PFSK-1 (cell line): ENCODE results near the gene PXMP2.

Experiments used
- POLR2AphosphoS5 ChIP-seq: IDR thresholded peaks from 2 replicates; pipeline ENCODE4 v1.6.1; 2012; ENCODE audit warnings: low read depth, mild to moderate bottlenecking, control low read depth, low read length, moderate library complexity
- SIN3A ChIP-seq: IDR thresholded peaks from 2 replicates; pipeline ENCODE4 v1.6.1; 2012; ENCODE audit warnings: mild to moderate bottlenecking, low read length, moderate library complexity, borderline replicate concordance; ENCODE audit not compliant: insufficient read depth
- TAF1 ChIP-seq: IDR thresholded peaks from 2 replicates; pipeline ENCODE4 v1.6.1; 2012; ENCODE audit warnings: low read length, control low read depth, borderline replicate concordance; ENCODE audit not compliant: insufficient read depth
- TF ChIP-seq, protein P1 (sequence below), 2 experiments: IDR thresholded peaks; 2 replicates each; pipeline versions ENCODE4 v1.6.1 to v1.8.0; 2011 to 2012; ENCODE audit warnings: low read depth in 2 of 2, low read length in 2 of 2, control low read depth in 1 of 2, inconsistent platforms in 1 of 2, mild to moderate bottlenecking in 1 of 2, moderate library complexity in 1 of 2; ENCODE audit not compliant: insufficient read depth in 1 of 2

DNA sequence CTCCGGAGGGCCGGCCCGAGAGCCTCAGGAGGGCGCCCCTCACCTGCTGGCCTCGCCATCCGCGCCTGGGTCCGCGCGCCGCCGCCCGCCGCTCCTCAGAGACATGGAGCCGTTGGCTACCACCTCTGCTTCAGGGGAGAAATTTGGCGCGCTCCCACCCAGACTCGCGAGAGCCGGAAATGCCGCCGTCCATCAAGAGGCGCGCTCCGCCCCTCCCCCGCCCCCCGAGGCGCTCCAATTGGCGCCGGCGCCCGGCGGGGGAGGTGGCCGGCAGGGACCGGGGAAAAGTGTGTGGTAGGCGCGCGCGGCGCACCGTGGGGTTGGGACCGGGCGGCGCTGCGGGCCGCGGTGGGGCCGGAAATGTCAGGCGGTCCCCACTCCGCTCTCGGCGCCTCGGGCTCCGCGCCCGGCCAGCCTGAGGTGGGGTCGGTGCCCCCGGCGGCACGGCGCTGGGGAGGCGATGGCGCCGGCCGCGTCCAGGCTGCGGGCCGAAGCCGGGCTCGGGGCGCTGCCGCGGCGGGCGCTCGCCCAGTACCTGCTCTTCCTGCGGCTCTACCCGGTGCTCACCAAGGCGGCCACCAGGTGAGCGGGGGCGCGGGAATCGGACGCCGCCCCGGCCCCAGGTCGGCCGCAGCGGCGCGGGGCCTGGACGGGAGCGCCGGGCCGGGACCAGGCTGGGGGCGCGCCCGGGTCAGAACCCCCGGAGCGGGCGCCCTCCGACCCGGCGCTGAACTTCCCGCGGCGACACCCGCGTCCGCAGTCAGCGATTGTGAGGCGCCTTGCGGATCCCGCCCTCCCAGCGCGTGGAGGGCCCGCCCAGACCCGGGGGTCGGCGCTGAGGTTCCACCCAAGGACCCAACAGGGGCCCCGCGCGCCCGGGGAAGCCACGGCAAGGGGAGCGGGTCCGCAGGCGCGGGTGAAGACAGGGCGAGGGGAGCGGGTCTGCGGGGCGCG, at the start of gene PXMP2, which contains the start of gene POLE:
- TF ChIP-seq POLR2AphosphoS5 (peak; percentile 74), TAF1 (peak; percentile 89), SIN3A (peak; percentile 58; the same call in 1 of the 2 replicates)
- TF ChIP-seq, protein P1, sequence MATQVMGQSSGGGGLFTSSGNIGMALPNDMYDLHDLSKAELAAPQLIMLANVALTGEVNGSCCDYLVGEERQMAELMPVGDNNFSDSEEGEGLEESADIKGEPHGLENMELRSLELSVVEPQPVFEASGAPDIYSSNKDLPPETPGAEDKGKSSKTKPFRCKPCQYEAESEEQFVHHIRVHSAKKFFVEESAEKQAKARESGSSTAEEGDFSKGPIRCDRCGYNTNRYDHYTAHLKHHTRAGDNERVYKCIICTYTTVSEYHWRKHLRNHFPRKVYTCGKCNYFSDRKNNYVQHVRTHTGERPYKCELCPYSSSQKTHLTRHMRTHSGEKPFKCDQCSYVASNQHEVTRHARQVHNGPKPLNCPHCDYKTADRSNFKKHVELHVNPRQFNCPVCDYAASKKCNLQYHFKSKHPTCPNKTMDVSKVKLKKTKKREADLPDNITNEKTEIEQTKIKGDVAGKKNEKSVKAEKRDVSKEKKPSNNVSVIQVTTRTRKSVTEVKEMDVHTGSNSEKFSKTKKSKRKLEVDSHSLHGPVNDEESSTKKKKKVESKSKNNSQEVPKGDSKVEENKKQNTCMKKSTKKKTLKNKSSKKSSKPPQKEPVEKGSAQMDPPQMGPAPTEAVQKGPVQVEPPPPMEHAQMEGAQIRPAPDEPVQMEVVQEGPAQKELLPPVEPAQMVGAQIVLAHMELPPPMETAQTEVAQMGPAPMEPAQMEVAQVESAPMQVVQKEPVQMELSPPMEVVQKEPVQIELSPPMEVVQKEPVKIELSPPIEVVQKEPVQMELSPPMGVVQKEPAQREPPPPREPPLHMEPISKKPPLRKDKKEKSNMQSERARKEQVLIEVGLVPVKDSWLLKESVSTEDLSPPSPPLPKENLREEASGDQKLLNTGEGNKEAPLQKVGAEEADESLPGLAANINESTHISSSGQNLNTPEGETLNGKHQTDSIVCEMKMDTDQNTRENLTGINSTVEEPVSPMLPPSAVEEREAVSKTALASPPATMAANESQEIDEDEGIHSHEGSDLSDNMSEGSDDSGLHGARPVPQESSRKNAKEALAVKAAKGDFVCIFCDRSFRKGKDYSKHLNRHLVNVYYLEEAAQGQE (IDR thresholded peaks at IDR 0.05; ENCODE audit: insufficient read depth in 1 of 2, low read depth in 2 of 2, low read length in 2 of 2): peak in 1 of 2 experiments; percentile 48; a peak in 3 of 4 replicates
